ENCODE data around the gene ASTL.

GRCh38 chr2:96174251-96175144 lies 36.2 kb upstream of the ASTL start:
- TF ChIP-seq POLR2AphosphoS5 (IDR thresholded peaks at IDR 0.05; ENCODE audit: low read depth, low read length) (no peak), REST (IDR thresholded peaks at IDR 0.05; ENCODE audit: low read depth) (no peak), TCF7L2 (IDR thresholded peaks at IDR 0.05; ENCODE audit: borderline replicate concordance, extremely low read depth, insufficient read depth, insufficient read length) (no peak), JUND (IDR thresholded peaks at IDR 0.05) (no peak), CTCF (IDR thresholded peaks at IDR 0.05 in 2 of 3, conservative IDR thresholded peaks at IDR 0.05 in 1 of 3; ENCODE audit: borderline replicate concordance in 1 of 3, insufficient read depth in 1 of 3, low read depth in 2 of 3, low read length in 2 of 3) (peak; percentile 94 to 97 (median 96)), EZH2 (IDR thresholded peaks at IDR 0.05) (no peak)
